Endothelial cell of umbilical vein (primary cell): ENCODE measurements around the gene PRDX5.

Experiments
- EZH2 ChIP-seq: IDR thresholded peaks from 2 replicates; pipeline ENCODE4 v1.6.1; 2012; ENCODE audit warnings: borderline replicate concordance, low read depth, mild to moderate bottlenecking, moderate library complexity, low read length, inconsistent platforms; ENCODE audit not compliant: severe bottlenecking
- POLR2A ChIP-seq: IDR thresholded peaks from 2 replicates; pipeline ENCODE4 v1.6.1; 2012; ENCODE audit warnings: low read depth, mild to moderate bottlenecking, control low read depth, low read length
- TF ChIP-seq, protein P1 (sequence below), 2 donors: IDR thresholded peaks; 1 replicate in 1 of 2; 2 replicates in 1 of 2; pipeline ENCODE4 v1.5.1; 2011; ENCODE audit warnings: low read length in 2 of 2, mild to moderate bottlenecking in 2 of 2, moderate library complexity in 2 of 2, control low read depth in 1 of 2, inconsistent platforms in 1 of 2, low read depth in 1 of 2; ENCODE audit not compliant: insufficient read depth in 1 of 2; ENCODE audit errors: extremely low read depth in 1 of 2

DNA sequence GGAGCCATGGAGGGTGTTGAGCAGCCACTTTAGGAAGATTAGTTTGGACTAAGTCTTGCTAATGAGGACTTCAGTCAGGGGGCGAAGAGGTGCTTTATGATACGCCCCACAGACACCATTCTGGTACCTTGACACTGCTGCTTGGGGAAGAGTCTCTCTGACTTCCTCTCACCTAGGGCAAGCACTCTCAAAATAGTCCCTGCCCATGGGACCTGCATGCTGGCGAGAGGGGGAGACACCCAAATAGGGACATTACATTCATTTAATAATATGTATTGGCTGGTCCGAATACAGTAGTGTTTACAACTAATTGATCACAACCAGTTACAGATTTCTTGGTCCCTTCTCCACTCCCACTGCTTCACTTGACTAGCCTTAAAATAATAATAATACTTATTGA, 22.2 kb upstream of the PRDX5 start:
- no peak for TF ChIP-seq EZH2
- no peak for TF ChIP-seq POLR2A
- TF ChIP-seq, protein P1, sequence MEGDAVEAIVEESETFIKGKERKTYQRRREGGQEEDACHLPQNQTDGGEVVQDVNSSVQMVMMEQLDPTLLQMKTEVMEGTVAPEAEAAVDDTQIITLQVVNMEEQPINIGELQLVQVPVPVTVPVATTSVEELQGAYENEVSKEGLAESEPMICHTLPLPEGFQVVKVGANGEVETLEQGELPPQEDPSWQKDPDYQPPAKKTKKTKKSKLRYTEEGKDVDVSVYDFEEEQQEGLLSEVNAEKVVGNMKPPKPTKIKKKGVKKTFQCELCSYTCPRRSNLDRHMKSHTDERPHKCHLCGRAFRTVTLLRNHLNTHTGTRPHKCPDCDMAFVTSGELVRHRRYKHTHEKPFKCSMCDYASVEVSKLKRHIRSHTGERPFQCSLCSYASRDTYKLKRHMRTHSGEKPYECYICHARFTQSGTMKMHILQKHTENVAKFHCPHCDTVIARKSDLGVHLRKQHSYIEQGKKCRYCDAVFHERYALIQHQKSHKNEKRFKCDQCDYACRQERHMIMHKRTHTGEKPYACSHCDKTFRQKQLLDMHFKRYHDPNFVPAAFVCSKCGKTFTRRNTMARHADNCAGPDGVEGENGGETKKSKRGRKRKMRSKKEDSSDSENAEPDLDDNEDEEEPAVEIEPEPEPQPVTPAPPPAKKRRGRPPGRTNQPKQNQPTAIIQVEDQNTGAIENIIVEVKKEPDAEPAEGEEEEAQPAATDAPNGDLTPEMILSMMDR (IDR thresholded peaks at IDR 0.05; ENCODE audit: extremely low read depth in 1 of 2, insufficient read depth in 1 of 2, low read depth in 1 of 2, low read length in 2 of 2) = no peak
